GM12891 (cell line): ENCODE data around the gene FAM90A1.
"Not testable (repeated sequence)": the region's sequence is repeated elsewhere in the genome, so short reads cannot be mapped to it uniquely, and the experiment has no call there.

Experiments
- DNase-seq: peaks from one replicate; pipeline ENCODE4 v3.0.0; 2011; ENCODE audit warnings: low spot score; ENCODE audit not compliant: insufficient read length
- FAIRE-seq: peaks from 2 replicates; lab custom pipeline; 2011; peaks lifted over from hg19 to GRCh38; lab: Jason Lieb, UNC
- PAX5 ChIP-seq: IDR thresholded peaks from 2 replicates; pipeline ENCODE4 v1.6.1; 2011; ENCODE audit warnings: low read length, moderate library complexity, mild to moderate bottlenecking; ENCODE audit not compliant: insufficient read depth, severe bottlenecking
- POLR2A ChIP-seq: IDR thresholded peaks from 2 replicates; pipeline ENCODE4 v1.6.1; 2011; ENCODE audit warnings: low read depth, low read length, control low read depth
- POLR2AphosphoS5 ChIP-seq: IDR thresholded peaks from 2 replicates; pipeline ENCODE4 v1.6.1; 2011; ENCODE audit warnings: low read depth, low read length, control low read depth
- POU2F2 ChIP-seq: IDR thresholded peaks from 2 replicates; pipeline ENCODE4 v1.6.1; 2011; ENCODE audit warnings: low read depth, mild to moderate bottlenecking, control low read depth, low read length, moderate library complexity
- SPI1 ChIP-seq: IDR thresholded peaks from 2 replicates; pipeline ENCODE4 v1.6.1; 2011; ENCODE audit warnings: low read depth, low read length, control low read depth
- TAF1 ChIP-seq: IDR thresholded peaks from 2 replicates; pipeline ENCODE4 v1.6.1; 2011; ENCODE audit warnings: low read depth, low read length, control low read depth

The FAM90A1 gene

DNA sequence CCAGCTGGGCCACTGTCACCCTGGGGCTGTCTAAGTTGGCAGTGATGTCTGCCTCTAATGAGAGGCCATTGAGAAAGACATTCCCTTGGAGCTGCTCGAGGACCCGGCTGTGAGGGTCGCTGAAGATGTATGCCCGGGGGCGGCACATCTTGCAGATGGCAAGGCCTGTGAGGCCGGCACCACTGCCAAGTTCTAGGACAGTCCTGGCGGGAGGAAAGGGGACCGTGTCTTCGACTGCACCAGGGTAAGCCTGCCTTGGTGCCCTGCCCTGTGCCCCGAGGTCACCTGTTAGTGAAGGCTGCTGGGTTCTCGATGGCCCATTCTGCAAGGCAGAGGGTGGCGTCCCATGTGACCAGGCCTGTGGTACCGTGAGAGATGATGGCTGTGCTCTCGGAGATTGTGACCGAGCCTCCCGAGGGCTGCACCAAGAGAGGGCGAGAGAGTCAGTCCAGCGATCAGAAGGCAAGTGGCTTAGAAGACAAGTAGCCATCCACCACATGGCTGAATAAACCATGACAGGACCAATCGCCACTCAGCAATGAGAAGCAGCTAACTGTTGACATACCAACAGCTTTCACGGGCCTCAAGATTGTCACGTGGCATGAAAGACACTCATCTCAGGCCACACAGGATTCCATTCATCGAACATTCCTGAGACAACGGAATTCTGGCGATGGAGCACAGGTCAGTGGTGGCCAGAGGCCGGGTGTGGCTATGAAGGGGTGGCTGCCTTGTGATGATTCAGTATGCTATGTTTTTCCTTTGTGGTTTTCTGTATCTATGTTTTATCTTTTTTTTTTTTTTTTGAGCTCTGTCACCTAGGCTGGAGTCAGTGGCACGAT is 8.1 kb upstream of the FAM90A1 start:
- not testable (repeated sequence) for DNase-seq, FAIRE-seq

GRCh38 chr12:8234746-8235145 is 7.3 kb upstream of the FAM90A1 start:
- not testable (repeated sequence) for DNase-seq, FAIRE-seq

DNA sequence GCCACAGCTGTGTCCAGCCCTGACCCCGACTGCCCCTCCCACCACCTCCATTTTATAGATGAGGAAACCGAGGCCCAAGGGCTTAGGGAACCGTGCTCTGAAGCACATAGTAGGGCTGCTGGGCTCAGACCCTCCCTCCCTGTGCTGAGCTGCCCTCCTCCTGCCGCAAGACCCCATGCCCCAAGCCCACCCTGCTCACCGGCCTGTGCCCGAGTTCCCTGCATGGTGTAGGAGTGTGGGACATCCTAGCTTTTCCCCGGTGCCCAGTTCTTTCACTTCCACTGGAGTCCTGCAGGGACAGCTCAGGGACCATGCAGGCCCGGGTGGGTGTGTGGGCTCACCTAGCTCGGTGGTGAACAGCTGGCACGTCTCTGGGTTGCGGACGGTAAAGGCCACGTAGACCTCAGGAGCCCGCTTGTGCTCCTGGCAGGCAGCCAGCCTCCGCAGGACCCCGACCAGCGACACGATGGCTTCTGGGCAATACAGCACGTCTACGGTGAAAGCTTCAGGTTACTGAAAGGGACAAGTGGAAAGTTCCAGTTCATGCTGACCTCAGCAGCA is 6.6 kb upstream of the FAM90A1 start:
- not testable (repeated sequence) for FAIRE-seq, DNase-seq

DNA sequence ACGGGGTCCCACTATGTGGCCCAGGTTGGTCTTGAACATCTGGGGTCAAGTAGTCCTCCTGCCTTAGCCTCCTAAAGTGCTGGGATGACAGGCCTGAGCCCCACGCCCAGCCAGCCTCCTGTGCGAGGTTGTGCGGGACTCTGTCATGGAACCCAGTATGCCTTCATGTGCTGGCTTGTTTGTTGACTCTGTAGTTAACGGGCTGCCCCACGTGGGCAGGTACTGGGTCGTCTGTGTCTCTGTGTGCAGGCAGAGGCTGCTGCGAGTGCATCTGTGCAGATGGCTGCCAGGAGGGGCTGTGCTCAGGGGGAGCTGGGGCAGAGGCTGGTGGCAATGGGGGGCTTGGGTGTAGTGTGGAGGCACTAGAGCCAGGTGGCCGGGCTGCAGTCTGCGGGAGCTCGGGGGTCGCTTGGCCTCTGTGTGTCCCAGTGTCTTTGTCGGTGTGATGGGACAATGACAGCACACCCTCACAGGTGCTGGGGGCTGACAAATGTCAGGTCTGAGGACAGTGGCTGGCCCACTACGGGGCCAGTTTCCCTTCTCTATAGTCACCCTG is 6.0 kb upstream of the FAM90A1 start:
- FAIRE-seq: not testable (repeated sequence)

GRCh38 chr12:8231666-8232608 is 4.5 kb upstream of the FAM90A1 start:
- not testable (repeated sequence) for FAIRE-seq, DNase-seq

More for the DNA sequence above, 6.0 kb upstream of the FAM90A1 start:
- DNase-seq: not testable (repeated sequence)

DNA sequence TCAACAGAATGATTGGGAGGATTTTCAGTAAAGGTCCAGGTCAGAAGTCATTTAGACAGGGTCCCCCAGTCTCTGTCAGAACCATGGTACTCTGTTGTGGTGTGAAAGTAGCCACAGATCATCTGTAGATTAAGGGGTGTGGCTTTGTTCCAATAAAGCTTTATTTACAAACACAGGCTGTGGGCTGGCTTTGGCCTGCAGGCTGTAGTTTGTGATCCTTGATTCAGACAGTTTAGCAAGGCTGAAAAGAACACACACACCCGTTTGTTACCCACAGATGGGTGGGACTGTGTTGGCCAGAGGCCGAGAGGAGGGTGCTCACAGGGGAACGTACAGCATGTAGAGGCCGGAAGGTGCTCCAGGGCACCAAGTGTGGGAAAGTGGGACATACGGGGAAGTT is 3.6 kb upstream of the FAM90A1 start:
- not testable (repeated sequence) for FAIRE-seq, DNase-seq

- DNase-seq, FAIRE-seq: not testable (repeated sequence)
These were observed 2.1 kb upstream of the FAM90A1 start for GRCh38 chr12:8229486-8229885.

DNA sequence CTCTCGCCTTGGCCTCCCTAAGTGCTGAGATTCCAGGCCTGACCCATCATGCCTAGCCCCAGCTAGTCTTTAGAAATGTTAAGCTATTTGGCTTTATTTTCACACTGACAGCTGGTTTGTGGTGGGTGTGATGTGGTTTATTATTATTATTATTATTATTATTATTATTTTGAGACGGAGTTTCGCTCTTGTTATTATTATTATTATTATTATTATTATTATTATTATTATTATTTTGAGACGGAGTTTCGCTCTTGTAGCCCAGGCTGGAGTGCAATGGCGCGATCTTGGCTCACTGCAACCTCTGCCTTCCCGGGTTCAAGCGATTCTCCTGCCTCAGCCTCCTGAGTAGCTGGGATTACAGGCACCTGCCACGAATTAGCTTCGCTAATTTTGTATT is 1.2 kb upstream of the FAM90A1 start:
- not testable (repeated sequence) for DNase-seq, FAIRE-seq

DNA sequence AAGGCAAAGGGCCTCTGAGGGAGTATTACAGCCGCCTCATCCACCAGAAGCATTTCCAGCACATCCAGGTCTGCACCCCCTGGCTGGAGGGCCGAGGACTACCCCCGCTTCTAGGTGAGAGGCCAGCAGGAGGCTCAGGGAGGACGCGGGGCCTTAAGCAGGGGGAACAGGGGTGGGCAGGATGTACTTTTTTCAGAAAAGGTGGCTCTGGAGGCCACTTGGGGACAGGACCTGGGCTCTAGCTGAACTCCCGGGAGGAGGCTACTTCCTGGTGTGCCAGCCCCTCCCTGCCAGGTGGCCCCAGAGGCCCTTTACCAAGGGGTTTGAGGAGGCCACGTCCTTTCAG is 287 bp upstream of the FAM90A1 start:
- not testable (repeated sequence) for DNase-seq, FAIRE-seq

- FAIRE-seq (no peak), DNase-seq (no peak)
- TF ChIP-seq POU2F2: no peak
- TF ChIP-seq POLR2A: no peak
- TF ChIP-seq PAX5: no peak
- TF ChIP-seq TAF1: no peak
- no peak for TF ChIP-seq POLR2AphosphoS5
- no peak for TF ChIP-seq SPI1
These were observed 1.1 kb downstream of the FAM90A1 start for GRCh38 chr12:8226355-8226754.

- FAIRE-seq, DNase-seq: not testable (repeated sequence)
These were observed 2.6 kb downstream of the FAM90A1 start for GRCh38 chr12:8224782-8225181.

DNA sequence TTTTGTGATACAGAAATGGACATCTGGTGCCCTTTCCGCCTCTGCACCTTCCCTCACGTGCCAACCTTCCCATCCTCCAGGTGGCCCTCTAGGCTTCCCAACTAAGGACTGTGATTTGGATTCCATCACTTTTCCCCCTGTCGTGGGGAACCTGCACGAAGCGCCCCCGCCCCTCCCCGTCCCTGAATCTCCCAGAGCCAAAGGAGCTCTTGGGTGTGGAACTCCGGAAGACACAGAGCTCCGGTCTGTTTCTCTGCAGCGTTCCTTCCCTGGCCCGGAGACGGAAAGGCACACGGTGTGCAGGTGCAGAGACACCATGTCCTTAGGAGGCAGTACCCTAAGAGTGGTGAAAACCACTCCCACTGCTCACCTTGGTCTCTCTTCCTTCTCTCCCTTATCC is 3.8 kb downstream of the FAM90A1 start:
- not testable (repeated sequence) for FAIRE-seq, DNase-seq

- not testable (repeated sequence) for DNase-seq, FAIRE-seq
These were observed 5.1 kb downstream of the FAM90A1 start for GRCh38 chr12:8222303-8222702.

DNA sequence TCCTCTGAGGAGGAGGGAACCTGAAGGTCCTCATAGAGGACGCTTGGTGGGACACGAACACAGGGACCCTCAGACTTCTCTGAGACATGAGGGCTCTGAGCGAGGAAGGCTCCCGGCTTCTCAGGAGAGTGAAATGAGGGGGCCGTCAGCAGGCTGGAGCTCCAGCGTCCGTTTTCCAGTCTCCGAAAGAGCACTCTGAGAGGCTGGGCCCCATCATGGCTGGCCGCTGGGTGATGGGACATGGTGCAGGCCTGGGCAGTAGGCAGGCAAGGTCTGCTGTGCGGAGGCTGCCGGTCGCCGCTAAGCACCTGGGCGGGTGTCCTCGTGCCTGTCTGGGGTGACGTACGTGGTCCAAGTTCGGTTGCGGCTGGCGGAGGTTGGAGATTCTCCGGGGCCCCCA is 5.6 kb downstream of the FAM90A1 start:
- not testable (repeated sequence) for DNase-seq, FAIRE-seq

- not testable (repeated sequence) for FAIRE-seq, DNase-seq
These were observed 6.0 kb downstream of the FAM90A1 start for GRCh38 chr12:8221375-8221774.

- not testable (repeated sequence) for DNase-seq, FAIRE-seq
These were observed 8.6 kb downstream of the FAM90A1 start for GRCh38 chr12:8218711-8219382.

GRCh38 chr12:8197685-8198308 is 29.6 kb downstream of the FAM90A1 start:
- not testable (repeated sequence) for DNase-seq, FAIRE-seq
